Endothelial cell of umbilical vein (primary cell): ENCODE data around the gene APBA2.

Source experiments
- CTCF ChIP-seq, 2 donors: IDR thresholded peaks; 1 replicate in 1 of 2; 2 replicates in 1 of 2; pipeline ENCODE4 v1.5.1; 2011; ENCODE audit warnings: low read length in 2 of 2, mild to moderate bottlenecking in 2 of 2, moderate library complexity in 2 of 2, control low read depth in 1 of 2, inconsistent platforms in 1 of 2, low read depth in 1 of 2; ENCODE audit not compliant: insufficient read depth in 1 of 2; ENCODE audit errors: extremely low read depth in 1 of 2
- EZH2 ChIP-seq: IDR thresholded peaks from 2 replicates; pipeline ENCODE4 v1.6.1; 2012; ENCODE audit warnings: borderline replicate concordance, low read depth, mild to moderate bottlenecking, moderate library complexity, low read length, inconsistent platforms; ENCODE audit not compliant: severe bottlenecking
- JUN ChIP-seq: IDR thresholded peaks from 2 replicates; pipeline ENCODE4 v1.6.1; 2011; ENCODE audit warnings: borderline replicate concordance, low read depth; ENCODE audit not compliant: insufficient read length, insufficient read depth
- MYC ChIP-seq: IDR thresholded peaks from one replicate; pipeline ENCODE4 v1.6.1; 2011; ENCODE audit warnings: mild to moderate bottlenecking, low read depth, low read length
- POLR2A ChIP-seq: IDR thresholded peaks from 2 replicates; pipeline ENCODE4 v1.6.1; 2012; ENCODE audit warnings: low read depth, mild to moderate bottlenecking, control low read depth, low read length
- POLR2AphosphoS5 ChIP-seq: IDR thresholded peaks from 2 replicates; pipeline ENCODE4 v1.6.1; 2012; ENCODE audit warnings: low read depth, mild to moderate bottlenecking, control low read depth, low read length, moderate library complexity; ENCODE audit not compliant: insufficient read depth

- TF ChIP-seq CTCF (IDR thresholded peaks at IDR 0.05; ENCODE audit: extremely low read depth in 1 of 2, insufficient read depth in 1 of 2, low read depth in 1 of 2, low read length in 2 of 2), result no peak
- no peak for TF ChIP-seq EZH2
- no peak for TF ChIP-seq POLR2AphosphoS5
- no peak for TF ChIP-seq POLR2A
- no peak for TF ChIP-seq MYC
- TF ChIP-seq JUN, result no peak
These were observed 249.5 kb downstream of the APBA2 start for GRCh38 chr15:29135309-29135657.
